ENCODE data around the gene PRRC2B.

PRRC2B gene

DNA sequence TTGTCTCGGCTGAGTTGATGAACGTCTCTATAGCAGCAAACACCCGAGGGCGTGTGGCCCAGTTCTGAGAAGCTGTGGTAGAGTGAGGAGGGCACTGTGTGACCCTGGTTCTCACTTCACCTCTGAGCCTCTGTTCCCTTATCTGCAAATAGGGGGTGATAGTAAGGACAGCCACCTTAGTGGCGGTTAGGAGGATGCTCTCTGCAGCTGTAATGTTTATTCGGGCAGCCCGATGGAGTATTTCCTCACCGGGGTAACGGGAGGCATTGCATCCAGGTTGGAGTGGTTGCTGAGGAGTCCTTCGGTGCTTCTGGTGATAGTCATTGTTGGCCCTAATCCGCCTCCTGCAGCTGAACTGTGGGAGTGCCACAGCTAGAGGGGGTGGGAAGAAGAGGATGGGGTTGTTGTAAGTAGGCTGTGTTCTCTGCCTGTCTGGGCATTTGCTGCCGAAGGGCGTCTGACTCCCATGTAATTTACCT is 13.9 kb downstream of the PRRC2B start:
- DNase-seq (ENCODE audit: low read depth, low spot score) = peak; percentile 92

DNA sequence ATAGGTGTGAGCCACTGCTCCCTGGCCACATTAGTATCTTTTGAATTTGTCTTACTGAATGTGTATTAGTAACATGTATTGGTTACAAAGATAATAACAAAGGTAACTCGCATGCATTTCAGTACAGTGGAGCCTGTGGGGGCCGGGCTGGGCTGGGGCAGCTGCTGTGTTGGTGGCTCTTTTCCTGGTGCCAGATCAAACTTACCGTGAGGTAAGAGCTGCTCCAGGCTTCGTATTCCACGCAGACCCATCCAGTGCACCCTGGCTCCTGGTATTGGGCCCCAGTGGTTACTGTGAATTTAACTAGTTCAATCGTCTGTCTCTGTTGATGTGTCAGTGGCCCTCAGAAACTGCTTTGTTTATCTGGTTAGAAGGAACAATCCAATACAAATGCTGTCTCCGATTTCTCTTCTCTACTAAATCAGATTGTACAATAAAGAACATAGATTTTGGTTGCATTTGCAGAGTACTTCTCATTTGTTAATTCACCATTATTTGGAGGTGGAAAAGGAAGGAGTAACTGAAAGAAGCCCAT is 15.6 kb downstream of the PRRC2B start:
- no peak for DNase-seq (ENCODE audit: low read depth, low spot score)

DNA sequence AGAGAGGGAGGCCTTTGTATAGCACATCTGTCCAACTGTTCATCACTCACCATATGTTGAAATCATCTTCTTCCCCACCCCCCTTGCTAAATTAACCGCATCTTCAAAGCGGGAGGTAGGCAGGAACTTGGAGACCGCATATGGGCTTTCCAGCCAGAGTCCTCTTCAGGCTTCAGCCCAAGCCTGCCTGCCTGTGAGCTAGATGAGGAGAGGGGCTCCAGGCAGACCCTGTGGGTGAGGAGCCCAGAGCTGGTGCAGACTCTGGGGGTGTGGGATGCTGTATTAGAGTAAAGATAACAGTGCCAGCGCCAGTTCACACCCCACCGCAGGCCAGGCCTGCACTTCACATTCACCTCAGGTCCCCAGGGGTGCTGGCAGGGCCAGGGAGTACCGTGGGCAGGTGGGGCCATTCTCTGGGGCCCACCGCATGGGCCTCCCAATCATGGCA is 16.2 kb downstream of the PRRC2B start:
- DNase-seq (ENCODE audit: low read depth, low spot score) = no peak

DNA sequence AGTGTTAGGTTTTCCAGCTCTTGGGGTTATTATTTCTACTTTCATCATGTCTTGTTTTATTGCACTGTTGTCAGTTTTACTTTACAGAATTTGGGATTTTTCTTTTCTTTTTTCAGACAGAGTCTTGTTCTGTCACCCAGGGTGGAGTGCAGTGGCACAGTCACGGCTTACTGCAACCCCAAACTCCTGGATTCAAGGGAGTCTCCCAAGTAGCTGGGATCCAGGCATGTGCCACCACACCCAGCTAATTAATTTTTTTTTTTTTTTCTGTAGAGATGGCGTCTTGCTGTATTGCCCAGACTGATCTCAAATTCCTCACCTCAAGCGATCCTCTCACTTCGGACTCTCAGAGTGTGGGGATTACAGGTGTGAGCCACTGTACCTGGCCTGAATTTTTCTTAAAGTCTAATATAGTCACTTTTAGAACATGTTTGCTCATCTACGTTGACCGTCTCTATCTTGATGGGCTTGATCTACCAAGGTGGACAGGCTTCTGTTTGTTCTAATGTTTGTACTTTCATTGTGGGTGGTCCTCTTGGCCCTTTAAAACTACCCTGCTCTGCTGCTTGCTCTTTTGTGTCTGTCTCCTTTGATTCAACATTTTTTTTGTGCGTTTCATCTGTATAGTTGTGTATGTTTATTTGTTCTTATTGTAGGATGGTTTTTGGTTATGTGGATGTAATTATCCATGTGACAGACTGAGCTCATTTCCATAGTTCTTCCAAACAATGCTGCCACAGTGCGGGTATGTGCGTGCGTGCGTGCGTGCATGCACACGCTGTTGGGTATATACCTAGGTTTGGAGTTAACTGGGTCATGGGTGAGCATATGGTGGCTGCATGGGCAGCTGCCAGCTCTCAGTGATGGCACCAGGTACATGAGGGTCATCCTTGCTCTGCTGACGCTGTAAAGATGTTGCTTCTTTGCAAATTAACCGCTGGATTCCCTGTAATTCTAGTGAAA is 18.1 kb downstream of the PRRC2B start:
- no peak for DNase-seq (ENCODE audit: low read depth, low spot score)

DNA sequence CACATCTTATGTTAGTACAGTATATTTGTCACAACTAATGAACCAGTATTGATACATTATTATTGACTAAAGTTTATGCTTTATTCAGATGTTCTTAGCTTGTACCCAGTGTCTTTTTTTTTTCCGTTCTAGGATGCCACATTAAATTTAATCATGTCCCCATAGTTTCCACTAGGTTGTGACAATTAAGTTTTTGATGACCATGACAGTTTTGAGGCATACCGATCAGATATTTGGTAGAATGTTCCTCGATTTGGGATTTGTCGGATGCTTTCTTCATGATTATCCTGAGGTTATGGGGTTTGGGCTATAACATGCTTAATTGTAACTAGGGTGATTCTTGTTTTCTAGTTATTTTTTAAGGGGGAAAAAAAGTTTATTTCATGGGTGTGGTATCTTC is 22.6 kb downstream of the PRRC2B start:
- DNase-seq (ENCODE audit: low read depth, low spot score) = no peak

DNA sequence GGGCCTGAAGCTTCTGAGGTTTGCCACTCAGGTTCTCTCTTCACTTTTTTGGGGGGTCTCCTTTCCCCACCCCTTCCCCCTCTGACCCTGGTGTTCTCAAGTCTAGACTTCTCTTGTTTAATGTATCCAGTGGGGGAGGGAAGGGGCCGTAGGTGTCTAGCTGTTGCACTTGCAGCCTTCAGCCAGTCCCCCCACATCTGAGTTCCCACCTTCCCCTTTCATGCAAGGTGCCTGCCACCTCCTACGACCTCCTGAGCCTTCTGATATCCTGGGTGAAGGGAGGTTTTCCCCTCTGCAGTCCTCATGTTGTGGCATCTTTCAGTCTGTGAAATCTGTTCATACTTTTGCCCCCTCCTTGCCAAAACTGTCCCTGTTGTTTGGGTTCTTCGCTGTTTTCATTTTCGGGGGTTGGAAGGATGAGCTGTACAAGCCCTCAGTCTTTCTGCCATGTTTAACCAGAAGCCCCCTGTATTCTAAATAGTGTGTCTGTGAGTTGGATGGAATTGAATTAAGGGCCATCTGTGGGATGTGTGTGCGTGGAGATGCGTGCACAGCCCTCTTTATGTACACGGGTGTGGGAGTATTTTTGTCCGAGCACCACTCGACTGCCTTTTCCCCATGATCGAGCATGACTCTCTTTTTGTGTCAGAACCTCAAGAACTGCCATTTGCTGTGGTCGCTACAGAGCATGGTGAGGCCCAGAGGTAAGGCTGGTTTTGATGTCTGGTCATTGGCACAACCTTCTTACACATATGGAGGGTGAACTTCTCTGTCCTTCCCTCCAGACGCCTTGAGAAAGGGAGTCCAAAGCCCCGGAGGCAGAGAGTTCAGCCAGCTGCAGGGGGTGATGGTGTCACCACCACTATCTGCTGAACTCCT is 23.6 kb downstream of the PRRC2B start:
- DNase-seq (ENCODE audit: low read depth, low spot score) = peak; percentile 30

DNA sequence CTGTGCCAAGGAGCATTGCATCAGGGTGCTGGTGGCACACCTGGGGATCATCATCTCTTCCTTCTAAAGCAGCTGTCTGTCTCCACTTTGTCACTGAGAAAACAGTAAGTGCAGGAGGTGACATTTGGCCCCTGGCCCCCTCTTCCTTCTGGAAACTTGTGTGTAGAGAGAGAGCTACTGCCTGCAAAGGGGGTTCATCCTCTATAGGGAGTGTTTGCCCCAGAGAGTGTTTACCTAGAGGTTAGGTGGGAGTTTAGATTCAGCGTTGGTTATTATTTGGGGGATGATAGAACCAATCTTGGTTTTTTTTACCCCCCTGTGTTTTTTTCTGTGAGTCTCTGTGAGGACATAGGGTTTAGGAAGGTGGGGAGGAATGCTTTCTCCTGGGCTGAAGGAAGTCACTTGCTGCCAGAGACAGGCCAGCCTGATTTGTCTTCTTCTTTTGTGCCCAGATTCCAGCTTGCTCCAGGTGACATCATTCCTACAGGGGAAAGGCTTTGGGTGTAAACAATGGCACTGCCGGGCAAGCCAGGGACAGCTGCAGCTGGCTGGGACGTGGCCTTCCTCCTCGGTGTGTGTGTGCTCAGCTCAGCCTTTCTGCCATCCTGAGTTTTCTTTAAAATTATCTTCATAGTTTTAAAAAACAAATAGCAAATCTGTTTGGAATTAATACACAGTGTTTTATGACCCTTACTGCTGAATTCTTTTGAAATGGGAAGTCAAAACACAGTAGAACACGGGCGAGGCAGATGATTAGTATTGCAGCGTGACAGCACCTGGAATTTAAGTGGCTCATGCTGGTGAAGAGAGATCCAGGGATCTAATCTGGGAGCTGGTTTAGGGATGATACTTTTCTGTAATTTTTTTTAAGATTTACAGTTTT is 24.5 kb downstream of the PRRC2B start:
- peak; percentile 81 for DNase-seq (ENCODE audit: low read depth, low spot score)

DNA sequence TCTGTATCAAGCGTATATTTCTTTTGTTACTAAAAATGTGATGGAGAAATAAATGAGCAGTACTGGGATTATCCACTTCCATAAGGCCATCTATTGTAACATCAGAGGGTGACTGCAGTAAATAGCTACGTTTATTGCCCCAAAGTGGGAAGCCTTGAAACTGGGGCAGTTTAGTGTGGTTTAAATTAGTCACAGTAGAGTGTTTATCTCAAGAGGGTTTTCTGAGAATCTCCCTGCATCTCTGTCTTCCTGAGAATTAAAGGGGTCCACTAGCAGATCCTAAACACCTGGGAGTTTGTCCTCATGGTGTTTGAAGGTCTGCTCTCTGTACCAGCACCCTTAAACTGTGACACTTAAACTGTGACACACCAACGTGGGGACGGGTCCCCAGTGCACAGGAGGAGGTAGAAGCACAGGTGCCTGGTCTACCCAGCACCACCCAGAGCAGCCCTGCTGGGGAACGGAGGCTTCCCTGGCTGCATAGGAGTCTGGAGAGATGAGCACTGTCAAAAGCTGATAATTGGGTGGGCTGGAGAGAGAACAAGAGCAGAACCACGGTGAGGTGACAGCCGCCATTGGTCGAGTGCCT is 25.2 kb downstream of the PRRC2B start:
- DNase-seq (ENCODE audit: low read depth, low spot score) = no peak

DNA sequence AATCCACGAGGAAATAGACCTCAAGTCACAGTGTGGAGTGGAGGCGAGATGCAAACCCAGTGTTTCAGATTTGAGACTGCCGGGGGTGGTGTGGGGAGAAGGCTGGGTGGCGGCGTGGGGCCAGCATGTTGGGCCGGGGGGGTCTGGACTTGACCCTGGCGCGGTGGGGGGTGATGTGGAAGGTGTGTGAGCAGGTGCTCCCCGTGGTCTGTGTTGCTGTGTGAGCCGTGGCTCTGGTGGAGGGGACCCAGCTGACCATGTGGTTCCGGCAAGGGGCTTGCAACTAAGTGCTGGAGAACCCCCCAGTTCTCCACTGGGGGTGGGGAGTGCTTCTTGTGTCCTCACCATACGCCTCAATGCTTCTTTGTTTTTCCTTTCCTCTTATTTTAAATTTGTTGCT is 25.8 kb downstream of the PRRC2B start:
- no peak for DNase-seq (ENCODE audit: low read depth, low spot score)

DNA sequence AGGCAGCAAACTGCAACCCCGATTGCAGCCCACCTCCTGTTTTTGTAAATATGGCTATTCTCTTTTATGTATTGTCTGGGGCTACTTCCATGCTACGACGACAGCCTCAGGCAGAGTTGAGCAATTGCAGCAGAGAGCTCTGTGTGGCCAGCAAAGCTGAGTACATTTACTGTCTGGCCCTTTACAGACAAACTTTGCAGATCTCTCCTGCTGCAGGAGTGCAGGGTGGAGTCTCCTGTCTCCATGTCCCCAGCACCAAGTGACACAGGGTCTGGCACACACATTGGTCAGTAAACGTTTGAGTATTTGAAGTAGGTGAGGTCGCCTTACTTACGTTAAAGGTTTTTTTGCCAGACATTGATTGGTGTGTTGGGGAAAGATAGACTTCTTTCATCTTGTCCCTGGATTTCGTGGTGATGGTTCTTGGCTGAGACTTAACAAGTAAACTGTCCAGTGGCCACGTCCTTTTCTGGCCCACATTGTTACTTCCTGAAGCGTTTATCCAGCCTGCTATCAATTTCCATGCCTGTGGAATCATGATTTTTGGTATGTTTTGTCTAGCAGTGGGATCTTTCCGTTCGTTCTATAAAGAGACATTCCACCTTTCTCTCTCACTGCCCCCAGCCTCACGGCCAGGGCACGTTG is 27.2 kb downstream of the PRRC2B start:
- peak; percentile 77 for DNase-seq (ENCODE audit: low read depth, low spot score)

DNA sequence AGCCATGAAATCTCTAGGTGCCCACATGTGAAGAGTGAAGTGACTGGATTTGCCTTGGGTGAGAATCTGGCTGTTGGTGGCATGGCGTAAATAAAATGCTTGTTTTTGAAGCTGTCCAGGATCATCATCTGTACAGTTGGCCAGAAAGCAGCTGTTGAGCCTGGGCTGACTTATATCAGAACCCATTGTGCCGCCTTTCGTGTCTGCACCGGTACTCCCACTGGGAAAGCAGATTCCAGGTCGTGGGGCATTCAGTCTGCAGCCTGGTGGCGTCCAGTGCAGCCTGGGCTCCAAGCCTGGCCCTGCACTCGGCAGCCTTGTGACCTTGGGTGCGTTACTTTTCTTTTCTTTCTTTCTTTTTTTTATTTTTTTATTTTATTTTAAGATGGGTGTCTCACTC is 27.8 kb downstream of the PRRC2B start:
- no peak for DNase-seq (ENCODE audit: low read depth, low spot score)

DNA sequence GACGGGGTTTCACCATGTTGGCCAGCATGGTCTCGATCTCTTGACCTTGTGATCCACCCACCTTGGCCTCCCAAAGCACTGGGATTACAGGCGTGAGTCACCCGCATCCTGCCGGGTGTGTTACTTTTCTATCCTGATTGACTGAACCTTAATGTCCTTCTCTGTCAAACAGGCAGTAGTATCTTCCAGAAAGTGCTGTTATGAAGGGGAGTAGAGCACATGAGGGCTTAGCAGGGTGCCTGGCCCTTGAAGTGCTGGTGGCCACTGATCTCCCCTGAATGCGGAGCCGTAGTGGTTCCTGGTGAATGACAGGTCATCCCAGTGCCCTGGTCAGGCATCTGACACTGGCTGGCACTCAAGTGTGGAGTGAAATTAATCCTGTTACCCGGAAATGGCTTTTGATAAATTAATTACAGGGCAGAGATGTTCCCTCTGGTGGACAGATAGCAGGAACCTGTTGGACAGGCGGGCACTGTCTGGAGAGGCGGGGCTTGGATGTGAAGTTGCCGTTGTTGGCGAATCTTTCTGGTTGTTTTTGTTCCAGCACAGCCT is 28.4 kb downstream of the PRRC2B start:
- no peak for DNase-seq (ENCODE audit: low read depth, low spot score)

DNA sequence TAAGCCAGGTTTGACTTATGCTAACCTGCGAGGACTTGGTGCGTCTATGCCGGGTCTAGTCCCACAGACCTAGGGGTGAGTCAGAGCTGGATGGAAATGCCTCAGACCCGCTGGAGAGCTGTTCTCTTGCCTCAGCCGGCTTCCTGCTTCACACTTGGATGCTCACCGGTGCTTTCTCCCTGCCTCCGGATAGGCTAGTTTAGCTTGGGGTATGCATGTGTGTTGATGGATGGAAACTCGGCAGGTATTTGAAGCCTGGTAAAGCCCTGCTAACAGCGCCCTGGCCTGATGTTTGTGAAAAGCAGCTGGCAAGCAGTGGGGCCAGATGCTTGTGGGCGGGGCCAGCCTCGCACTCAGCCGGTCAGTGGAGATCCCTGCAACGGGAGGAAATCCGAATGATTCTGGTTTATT is 29.3 kb downstream of the PRRC2B start:
- peak; percentile 84 for DNase-seq (ENCODE audit: low read depth, low spot score)

DNA sequence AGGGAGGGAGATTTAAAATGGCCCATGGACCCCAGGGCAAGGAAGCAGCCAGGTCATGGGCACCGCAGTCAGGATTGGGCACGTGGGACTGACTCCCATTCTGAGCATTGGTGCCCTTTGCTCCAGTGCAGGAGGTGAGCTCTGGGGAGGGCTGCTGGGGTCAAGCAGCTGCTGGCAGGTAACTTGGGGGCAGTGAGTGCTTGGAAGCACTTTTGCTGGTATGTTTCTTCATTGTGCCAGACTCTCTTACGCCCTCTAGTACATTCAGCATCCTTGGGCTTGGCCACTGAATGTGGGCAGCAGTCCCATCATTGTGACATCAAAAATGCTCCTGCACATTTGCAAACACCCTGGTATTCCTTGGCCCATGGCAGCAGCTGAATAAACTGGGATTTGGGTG is 32.7 kb downstream of the PRRC2B start:
- no peak for DNase-seq (ENCODE audit: low read depth, low spot score)

DNA sequence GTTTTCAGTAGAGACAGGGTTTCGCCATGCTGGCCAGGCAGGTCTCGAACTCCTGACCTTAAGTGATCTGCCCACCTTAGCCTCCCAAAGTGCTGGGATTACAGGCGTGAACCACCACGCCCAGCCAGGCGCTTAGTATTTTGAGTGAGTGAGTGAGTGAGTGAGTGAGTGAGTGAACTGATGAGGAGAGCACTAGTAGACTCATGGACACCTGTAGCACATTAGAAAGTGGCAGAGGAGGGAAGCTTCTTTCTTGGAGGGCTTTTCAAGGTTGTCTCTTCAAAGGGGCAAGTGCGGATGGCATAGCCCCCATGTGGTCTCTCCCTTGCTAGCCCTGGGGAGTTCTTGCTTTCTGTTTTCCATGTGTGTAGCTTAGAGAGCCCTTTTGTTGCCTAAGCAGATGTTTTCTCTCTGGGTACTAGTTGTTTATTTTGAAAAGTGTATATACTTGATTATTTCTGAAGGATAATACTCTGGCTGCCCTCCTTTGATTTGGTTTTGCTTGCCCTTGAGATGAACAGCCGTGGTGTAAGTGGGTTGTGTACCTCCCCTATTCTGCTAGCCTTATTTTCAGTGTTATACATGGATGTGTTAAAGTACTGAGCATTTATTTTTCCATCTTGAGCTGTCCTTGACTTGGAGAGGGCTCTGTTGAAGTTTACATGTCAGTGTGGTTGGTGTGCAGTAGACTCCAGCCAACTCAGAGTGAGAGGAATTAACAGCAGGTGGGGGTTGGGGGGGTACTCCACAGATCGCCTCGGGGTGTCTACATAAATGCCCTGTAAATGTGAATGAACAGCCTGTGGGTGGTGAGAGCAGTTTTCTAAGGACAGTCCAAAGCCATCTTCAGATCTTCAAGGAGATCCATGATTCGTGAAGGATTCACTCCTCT is 35.5 kb downstream of the PRRC2B start:
- DNase-seq (ENCODE audit: low read depth, low spot score) = no peak

DNA sequence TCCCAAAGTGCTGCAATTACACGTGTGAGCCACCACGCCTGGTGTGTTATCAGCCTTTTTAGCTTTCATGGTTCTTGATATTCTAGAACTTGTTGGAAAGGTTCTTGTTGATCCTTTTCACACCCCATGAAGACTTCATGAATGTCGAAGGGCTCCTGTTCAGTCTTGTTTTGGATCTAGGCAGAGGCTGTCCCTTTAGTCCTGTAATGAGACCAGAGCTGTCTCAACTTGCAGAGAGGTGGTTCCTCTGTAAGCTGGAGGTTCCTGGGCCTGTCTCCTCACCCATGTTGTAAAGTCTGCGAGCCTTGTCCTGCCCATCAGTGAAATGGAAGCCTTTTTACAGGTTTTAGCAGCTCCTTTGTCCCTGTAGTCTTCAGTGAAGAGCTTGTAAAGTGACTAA is 38.2 kb downstream of the PRRC2B start:
- no peak for DNase-seq (ENCODE audit: low read depth, low spot score)

DNA sequence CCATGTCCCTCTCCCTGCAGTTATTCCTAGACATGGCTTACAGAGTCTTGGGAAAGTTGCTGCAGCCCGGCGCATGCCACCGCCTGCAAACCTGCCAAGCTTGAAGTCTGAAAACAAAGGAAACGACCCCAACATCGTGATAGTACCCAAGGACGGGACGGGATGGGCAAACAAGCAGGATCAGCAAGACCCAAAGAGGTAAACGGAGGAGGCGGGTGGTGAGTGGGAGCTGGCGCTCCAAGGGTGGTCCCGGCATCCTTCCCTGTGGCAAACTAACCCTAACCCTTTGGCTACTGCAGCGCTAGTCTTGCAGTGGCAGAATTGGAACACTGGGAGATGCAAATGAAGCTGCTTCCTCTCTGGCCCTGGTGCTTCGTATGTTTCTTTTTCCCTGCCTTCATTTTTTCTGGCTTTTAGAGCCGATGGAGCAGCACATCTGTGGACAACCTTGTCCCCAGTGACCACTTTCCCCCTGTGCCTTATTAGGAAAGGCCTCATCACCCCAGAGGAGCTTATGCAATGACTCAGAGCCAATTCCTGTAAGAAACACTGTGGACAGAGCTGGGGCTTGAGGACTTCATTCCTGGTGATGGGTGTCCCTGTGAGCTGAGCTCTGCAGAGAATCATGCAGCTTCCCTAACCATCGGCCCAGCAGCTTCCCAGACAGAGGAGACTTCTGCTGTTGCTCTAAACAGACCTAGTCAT is 38.9 kb downstream of the PRRC2B start:
- no peak for DNase-seq (ENCODE audit: low read depth, low spot score)

DNA sequence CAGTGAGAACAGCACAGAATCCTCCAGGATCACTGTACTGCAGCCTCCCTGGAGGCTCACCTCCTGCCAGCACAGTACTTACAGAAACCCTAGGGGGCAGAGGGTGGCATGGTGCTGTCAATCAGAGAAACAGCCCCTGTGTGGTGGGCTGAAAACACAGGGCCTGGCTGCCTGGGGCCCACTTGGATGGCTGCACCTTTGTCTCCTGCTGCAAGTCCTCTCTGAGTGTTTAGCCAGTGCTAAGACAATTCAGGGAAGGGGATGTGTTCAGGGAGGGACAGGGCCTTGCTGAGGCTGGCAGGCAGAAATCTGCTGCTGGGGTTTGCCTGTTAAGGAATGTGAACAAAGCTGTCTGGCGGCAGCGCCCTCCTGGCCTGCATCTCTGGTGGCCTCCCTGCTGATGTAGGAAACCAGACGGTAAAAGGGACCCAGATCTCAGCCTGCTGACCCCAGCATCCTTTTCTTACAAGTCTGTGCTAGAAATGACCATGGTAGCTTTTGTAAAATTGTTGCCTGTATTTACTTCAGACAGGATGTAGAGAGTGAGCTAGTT is 39.5 kb downstream of the PRRC2B start:
- DNase-seq (ENCODE audit: low read depth, low spot score) = peak; percentile 78
